Uterus (tissue), 2 donors: ENCODE results near the gene SLC16A2.

ENCODE experiments used
- CTCF ChIP-seq, 4 experiments: fragments of 200-600 bp in 2 of 4; fragments of 450-650 bp in 2 of 4; sonication (generic) in 2 of 4; IDR thresholded peaks; one replicate each; pipeline ENCODE4 v1.5.1; 2016 to 2019; ENCODE audit warnings: antibody characterized with exemption in 4 of 4, mild to moderate bottlenecking in 2 of 4, moderate library complexity in 1 of 4
- POLR2A ChIP-seq, 2 donors: fragments of 450-650 bp; IDR thresholded peaks; one replicate each; pipeline ENCODE4 v1.6.1; 2016; ENCODE audit warnings: antibody characterized with exemption in 2 of 2, mild to moderate bottlenecking in 1 of 2, moderate library complexity in 1 of 2

- no peak for TF ChIP-seq CTCF (IDR thresholded peaks at IDR 0.05)
- no peak for TF ChIP-seq POLR2A (IDR thresholded peaks at IDR 0.05)
Measured at GRCh38 chrX:74525116-74525515, 103.8 kb downstream of the SLC16A2 start.
